ENCODE data around the gene CALML4.

CALML4 gene

DNA sequence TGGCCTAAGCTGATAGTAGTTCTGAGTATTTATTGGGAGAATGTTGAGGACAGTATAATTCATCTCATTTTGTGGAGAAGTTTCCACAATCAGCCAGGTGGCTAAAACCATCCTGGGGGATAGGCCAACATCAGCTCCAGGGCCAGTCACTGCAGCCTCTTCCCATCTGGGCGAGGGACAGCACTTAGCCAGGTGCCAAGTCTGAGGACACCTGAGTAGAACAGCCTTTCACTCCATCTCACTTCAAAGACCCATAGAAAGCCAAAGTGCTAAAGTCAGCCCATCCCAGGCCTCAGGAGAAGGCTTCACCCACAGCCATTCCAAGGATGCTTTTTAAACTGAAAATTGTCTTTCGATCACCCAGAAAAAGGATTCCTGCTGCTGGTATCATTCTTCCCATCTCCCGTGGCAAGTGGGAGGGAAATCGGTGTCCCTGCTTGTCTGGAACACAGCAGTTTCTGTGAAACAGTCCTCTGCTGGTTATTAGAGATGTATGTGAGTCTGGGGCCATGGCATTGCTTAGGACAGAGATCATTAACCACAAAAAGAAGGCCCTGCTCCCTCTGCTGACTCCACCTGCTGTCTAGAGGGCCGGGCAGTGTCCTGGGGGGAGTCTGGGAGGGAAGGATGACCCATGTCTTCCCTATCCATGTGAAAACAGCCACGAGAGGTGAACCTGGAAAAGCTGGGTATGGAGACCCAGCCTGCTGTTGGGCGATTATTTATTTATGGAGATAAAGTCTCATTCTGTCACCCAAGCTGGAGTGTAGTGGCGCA lies 9.6 kb downstream of the CALML4 start:
- no peak overlapping the region for H3K4ac ChIP-seq (ENCODE audit: low read depth, low read length)
- DNase-seq, result no peak
- no peaks in the 10 kb centered on the region for H3K27me3 ChIP-seq (ENCODE audit: insufficient read depth, low read length, poor library complexity)
- H3K4me3 ChIP-seq (ENCODE audit: low read length), result no peak overlapping the region
- no peak overlapping the region for H4K8ac ChIP-seq (ENCODE audit: low read depth, low read length)
- H3K79me2 ChIP-seq (ENCODE audit: control insufficient read depth, insufficient read depth, low read length), result no peaks in the 10 kb centered on the region
- H2BK15ac ChIP-seq (replicated peaks; ENCODE audit: low read depth), result no peak overlapping the region
- no CpG with 5 or more reads among the region's 8 CpGs for WGBS (ENCODE audit: extremely low coverage, insufficient coverage, low lambda C conversion rate)
- no peak overlapping the region for H2BK5ac ChIP-seq (ENCODE audit: low read length)
- no peak overlapping the region for H3K27ac ChIP-seq (ENCODE audit: low read depth, low read length)
- H3K36me3 ChIP-seq (ENCODE audit: control insufficient read depth, insufficient read depth, low read length), result no peaks in the 10 kb centered on the region
- H3K23ac ChIP-seq (ENCODE audit: low read length), result peak overlapping the region; percentile 56
- H4K5ac ChIP-seq (ENCODE audit: low read length), result no peak overlapping the region
- H3K18ac ChIP-seq (ENCODE audit: low read length), result no peak overlapping the region
- no peak overlapping the region for H2AK5ac ChIP-seq (ENCODE audit: low read length)
- H3K9ac ChIP-seq (ENCODE audit: low read length), result no peak overlapping the region
- no peak overlapping the region for H3K4me2 ChIP-seq (ENCODE audit: low read length)
- no peak overlapping the region for H2BK120ac ChIP-seq (ENCODE audit: low read depth, low read length)
- no peaks in the 10 kb centered on the region for H3K4me1 ChIP-seq (ENCODE audit: control insufficient read depth, low read depth, low read length)
- peaks cover 2% of the 10 kb centered on the region for H3K79me1 ChIP-seq (ENCODE audit: low read length)
- no peak overlapping the region for H3K56ac ChIP-seq (ENCODE audit: low read length)

GRCh38 chr15:68192804-68193486 lies 12.2 kb downstream of the CALML4 start:
- no peak overlapping the region for H4K8ac ChIP-seq (ENCODE audit: low read depth, low read length)
- no CpG with 5 or more reads among the region's 5 CpGs for WGBS (ENCODE audit: extremely low coverage, insufficient coverage, low lambda C conversion rate)
- no peaks in the 10 kb centered on the region for H3K79me2 ChIP-seq (ENCODE audit: control insufficient read depth, insufficient read depth, low read length)
- no peaks in the 10 kb centered on the region for H3K79me1 ChIP-seq (ENCODE audit: low read length)
- H3K4me2 ChIP-seq (ENCODE audit: low read length), result no peak overlapping the region
- no peak overlapping the region for H2BK15ac ChIP-seq (replicated peaks; ENCODE audit: low read depth)
- H3K4ac ChIP-seq (ENCODE audit: low read depth, low read length), result no peak overlapping the region
- DNase-seq, result no peak
- no peaks in the 10 kb centered on the region for H3K36me3 ChIP-seq (ENCODE audit: control insufficient read depth, insufficient read depth, low read length)
- no peak overlapping the region for H3K9ac ChIP-seq (ENCODE audit: low read length)
- H3K56ac ChIP-seq (ENCODE audit: low read length), result no peak overlapping the region
- H4K5ac ChIP-seq (ENCODE audit: low read length), result no peak overlapping the region
- no peak overlapping the region for H2BK120ac ChIP-seq (ENCODE audit: low read depth, low read length)
- no peak overlapping the region for H2AK5ac ChIP-seq (ENCODE audit: low read length)
- H2BK5ac ChIP-seq (ENCODE audit: low read length), result no peak overlapping the region
- H3K27me3 ChIP-seq (ENCODE audit: insufficient read depth, low read length, poor library complexity), result no peaks in the 10 kb centered on the region
- H3K4me1 ChIP-seq (ENCODE audit: control insufficient read depth, low read depth, low read length), result no peaks in the 10 kb centered on the region
- no peak overlapping the region for H3K4me3 ChIP-seq (ENCODE audit: low read length)
- no peak overlapping the region for H3K18ac ChIP-seq (ENCODE audit: low read length)
- H3K27ac ChIP-seq (ENCODE audit: low read depth, low read length), result no peak overlapping the region
- H3K23ac ChIP-seq (ENCODE audit: low read length), result no peak overlapping the region

DNA sequence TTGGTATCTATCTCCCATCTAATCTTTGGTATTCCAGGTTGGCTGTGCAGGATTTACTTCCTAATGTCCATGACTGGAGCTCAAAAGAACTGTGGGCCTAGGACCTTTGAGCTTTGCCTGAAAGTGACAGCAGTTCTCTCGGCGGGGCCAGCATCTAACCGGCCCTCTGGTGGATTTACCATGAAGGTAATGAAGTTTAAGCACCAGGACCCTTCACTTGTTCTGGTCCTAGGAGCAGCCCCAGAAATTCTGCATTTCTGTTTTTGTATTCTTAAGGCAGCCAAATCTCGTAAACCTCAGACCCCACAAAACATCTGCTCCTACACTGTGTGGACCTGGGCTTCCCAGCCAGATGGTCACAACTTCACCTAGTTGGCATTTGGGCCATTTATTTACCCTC lies 13.0 kb downstream of the CALML4 start:
- Histone ChIP-seq H3K4me1 (ENCODE audit: control insufficient read depth, low read depth, low read length) (no peaks in the 10 kb centered on the region), H3K23ac (ENCODE audit: low read length) (no peak overlapping the region), H3K56ac (ENCODE audit: low read length) (no peak overlapping the region), H3K36me3 (ENCODE audit: control insufficient read depth, insufficient read depth, low read length) (peaks cover 2% of the 10 kb centered on the region), H3K79me1 (ENCODE audit: low read length) (no peaks in the 10 kb centered on the region), H2AK5ac (ENCODE audit: low read length) (no peak overlapping the region), H4K5ac (ENCODE audit: low read length) (no peak overlapping the region), H2BK15ac (replicated peaks; ENCODE audit: low read depth) (no peak overlapping the region), H3K4me2 (ENCODE audit: low read length) (no peak overlapping the region), H3K4ac (ENCODE audit: low read depth, low read length) (no peak overlapping the region), H3K9ac (ENCODE audit: low read length) (no peak overlapping the region), H3K4me3 (ENCODE audit: low read length) (no peak overlapping the region), H3K27ac (ENCODE audit: low read depth, low read length) (no peak overlapping the region), H2BK5ac (ENCODE audit: low read length) (no peak overlapping the region), H3K79me2 (ENCODE audit: control insufficient read depth, insufficient read depth, low read length) (no peaks in the 10 kb centered on the region), H4K8ac (ENCODE audit: low read depth, low read length) (no peak overlapping the region), H2BK120ac (ENCODE audit: low read depth, low read length) (no peak overlapping the region), H3K27me3 (ENCODE audit: insufficient read depth, low read length, poor library complexity) (no peaks in the 10 kb centered on the region), H3K18ac (ENCODE audit: low read length) (no peak overlapping the region)
- no peak for DNase-seq
- WGBS (ENCODE audit: extremely low coverage, insufficient coverage, low lambda C conversion rate), result no CpG with 5 or more reads among the region's 4 CpGs

DNA sequence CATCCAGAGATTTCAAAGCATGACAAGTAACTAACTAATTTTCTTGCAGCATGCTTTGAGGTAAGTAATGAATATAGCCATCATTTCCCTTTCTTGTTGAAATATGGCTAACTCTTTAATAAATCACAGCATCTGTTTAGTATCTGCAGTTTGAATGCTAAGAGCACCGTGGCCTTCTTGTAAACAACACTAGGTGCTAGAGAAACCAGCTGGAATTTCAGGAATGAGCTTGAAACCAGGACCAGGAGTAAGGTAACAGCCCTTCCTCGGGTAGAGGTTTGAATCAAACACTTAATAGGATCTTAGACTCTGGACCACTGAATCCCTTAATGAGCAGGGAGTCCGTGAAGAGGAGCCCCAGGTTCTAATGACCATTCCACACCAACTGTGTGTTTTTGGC lies 13.6 kb downstream of the CALML4 start:
- H3K36me3 ChIP-seq (ENCODE audit: control insufficient read depth, insufficient read depth, low read length), result peaks cover 4% of the 10 kb centered on the region
- no peaks in the 10 kb centered on the region for H3K27me3 ChIP-seq (ENCODE audit: insufficient read depth, low read length, poor library complexity)
- DNase-seq, result peak; percentile 63
- H2AK5ac ChIP-seq (ENCODE audit: low read length), result no peak overlapping the region
- no peak overlapping the region for H3K4ac ChIP-seq (ENCODE audit: low read depth, low read length)
- H3K4me2 ChIP-seq (ENCODE audit: low read length), result no peak overlapping the region
- H4K5ac ChIP-seq (ENCODE audit: low read length), result no peak overlapping the region
- no peaks in the 10 kb centered on the region for H3K79me1 ChIP-seq (ENCODE audit: low read length)
- H3K79me2 ChIP-seq (ENCODE audit: control insufficient read depth, insufficient read depth, low read length), result no peaks in the 10 kb centered on the region
- H3K27ac ChIP-seq (ENCODE audit: low read depth, low read length), result no peak overlapping the region
- no peak overlapping the region for H3K23ac ChIP-seq (ENCODE audit: low read length)
- H2BK120ac ChIP-seq (ENCODE audit: low read depth, low read length), result no peak overlapping the region
- no peak overlapping the region for H3K9ac ChIP-seq (ENCODE audit: low read length)
- no peak overlapping the region for H3K18ac ChIP-seq (ENCODE audit: low read length)
- H3K4me1 ChIP-seq (ENCODE audit: control insufficient read depth, low read depth, low read length), result no peaks in the 10 kb centered on the region
- H3K4me3 ChIP-seq (ENCODE audit: low read length), result no peak overlapping the region
- H2BK15ac ChIP-seq (replicated peaks; ENCODE audit: low read depth), result no peak overlapping the region
- no CpG with 5 or more reads among the region's 3 CpGs for WGBS (ENCODE audit: extremely low coverage, insufficient coverage, low lambda C conversion rate)
- no peak overlapping the region for H2BK5ac ChIP-seq (ENCODE audit: low read length)
- no peak overlapping the region for H4K8ac ChIP-seq (ENCODE audit: low read depth, low read length)
- no peak overlapping the region for H3K56ac ChIP-seq (ENCODE audit: low read length)

DNA sequence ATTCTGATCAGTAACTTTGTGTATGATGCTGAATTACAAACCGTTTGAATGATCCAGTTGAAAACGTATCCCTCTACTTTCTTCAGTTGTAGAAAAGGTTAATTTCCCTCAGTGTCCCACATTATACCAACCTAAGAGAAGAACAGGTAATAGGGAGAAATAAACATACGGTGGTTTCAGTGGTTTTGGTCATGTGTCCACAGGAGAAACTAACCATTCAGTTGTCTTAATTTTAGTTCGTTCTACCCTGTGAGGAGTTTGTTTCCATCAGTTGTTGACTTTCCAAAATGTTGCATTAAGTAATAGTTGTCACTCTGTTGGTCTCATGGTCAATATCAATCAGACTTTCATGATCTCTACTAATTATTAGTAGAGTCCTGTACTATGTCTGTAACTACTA lies 15.1 kb downstream of the CALML4 start:
- Histone ChIP-seq H4K5ac (ENCODE audit: low read length) (no peak overlapping the region), H3K4ac (ENCODE audit: low read depth, low read length) (no peak overlapping the region), H2AK5ac (ENCODE audit: low read length) (no peak overlapping the region), H3K36me3 (ENCODE audit: control insufficient read depth, insufficient read depth, low read length) (peaks cover 6% of the 10 kb centered on the region), H3K9ac (ENCODE audit: low read length) (no peak overlapping the region), H3K27me3 (ENCODE audit: insufficient read depth, low read length, poor library complexity) (no peaks in the 10 kb centered on the region), H3K23ac (ENCODE audit: low read length) (no peak overlapping the region), H3K18ac (ENCODE audit: low read length) (no peak overlapping the region), H2BK15ac (replicated peaks; ENCODE audit: low read depth) (no peak overlapping the region), H3K79me2 (ENCODE audit: control insufficient read depth, insufficient read depth, low read length) (no peaks in the 10 kb centered on the region), H2BK5ac (ENCODE audit: low read length) (no peak overlapping the region), H2BK120ac (ENCODE audit: low read depth, low read length) (no peak overlapping the region), H3K79me1 (ENCODE audit: low read length) (no peaks in the 10 kb centered on the region), H3K4me3 (ENCODE audit: low read length) (no peak overlapping the region), H3K56ac (ENCODE audit: low read length) (no peak overlapping the region), H3K27ac (ENCODE audit: low read depth, low read length) (no peak overlapping the region), H4K8ac (ENCODE audit: low read depth, low read length) (no peak overlapping the region), H3K4me1 (ENCODE audit: control insufficient read depth, low read depth, low read length) (no peaks in the 10 kb centered on the region), H3K4me2 (ENCODE audit: low read length) (no peak overlapping the region)
- no CpG with 5 or more reads among the region's 4 CpGs for WGBS (ENCODE audit: extremely low coverage, insufficient coverage, low lambda C conversion rate)
- DNase-seq, result no peak

All from mesendoderm (in vitro differentiated cells).